HCEC 1CT (cell line): ENCODE data around the gene ACAA2.

Experiments
- DNase-seq: peaks from one replicate; pipeline ENCODE4 v3.0.0-alpha.2; 2017

ACAA2 gene

GRCh38 chr18:49738721-49739120 is 74.6 kb downstream of the ACAA2 start:
- no peak for DNase-seq

GRCh38 chr18:49734836-49735235 is 78.5 kb downstream of the ACAA2 start:
- DNase-seq: no peak

GRCh38 chr18:49733896-49734585 is 79.3 kb downstream of the ACAA2 start:
- DNase-seq: no peak

GRCh38 chr18:49733321-49733720 is 80.0 kb downstream of the ACAA2 start:
- no peak for DNase-seq
